HG02798 (cell line): ENCODE results near the gene MTR.

Source experiments
- ATAC-seq: cut with Tn5 transposase; IDR thresholded peaks from one replicate; pipeline ENCODE4 v1.9.1; 2021; ENCODE audit warnings: mild to moderate bottlenecking; ENCODE audit not compliant: unreplicated experiment, poor library complexity

MTR gene

DNA sequence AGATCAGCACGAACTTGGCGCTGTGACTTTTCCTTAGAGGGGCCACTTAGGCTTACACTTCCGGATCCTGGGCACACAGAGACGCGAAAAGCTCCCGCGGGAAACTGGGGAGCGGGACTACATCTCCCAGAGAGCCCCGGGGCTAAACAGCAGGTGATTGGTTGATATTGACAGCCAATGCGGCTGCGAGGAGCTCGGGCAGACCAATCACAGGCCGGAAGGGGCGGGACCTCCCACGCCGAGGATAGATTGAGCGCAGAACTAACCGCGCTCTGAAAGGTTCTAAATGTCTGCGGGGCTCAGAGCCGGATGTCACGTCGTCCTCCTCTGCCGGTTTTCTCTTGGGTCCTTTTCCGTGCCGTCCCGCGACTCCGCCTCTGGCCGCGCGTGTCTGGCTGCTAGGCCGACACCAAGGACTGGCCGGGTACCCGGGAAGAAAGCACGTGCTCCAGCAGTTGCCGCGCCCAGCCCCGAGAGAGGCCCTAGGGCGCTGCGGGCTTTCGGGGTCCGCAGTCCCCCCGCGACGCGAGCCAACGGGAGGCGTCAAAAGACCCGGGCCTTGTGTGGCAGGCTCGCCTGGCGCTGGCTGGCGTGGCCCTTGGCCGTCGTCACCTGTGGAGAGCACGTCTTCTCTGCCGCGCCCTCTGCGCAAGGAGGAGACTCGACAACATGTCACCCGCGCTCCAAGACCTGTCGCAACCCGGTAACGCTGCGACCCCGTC is at the start of gene MTR:
Gene MTR (plus strand): TSS at position 258 of the 722 bp plus-strand sequence. CDS start 412 bp downstream, at position 670.
- peak; percentile 98 for ATAC-seq

DNA sequence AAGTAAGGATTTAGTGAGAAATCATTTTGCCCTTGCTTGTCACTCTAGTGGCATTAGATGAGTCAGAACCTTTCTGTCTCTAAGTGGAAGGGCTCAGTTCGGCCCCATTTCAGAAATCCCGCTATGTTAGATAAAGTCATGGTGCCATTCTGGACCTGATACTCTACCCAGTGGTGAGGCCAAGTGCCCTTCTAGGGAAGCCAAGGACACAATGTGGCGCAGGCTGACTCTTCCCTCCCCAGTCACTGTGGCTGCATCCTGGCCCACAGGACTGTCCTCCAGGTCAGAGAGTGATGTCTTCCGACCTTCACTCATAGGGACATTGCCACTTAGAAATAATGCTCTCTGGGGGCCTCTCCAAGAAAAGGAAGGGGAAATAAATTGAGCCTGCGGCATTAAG is 48.3 kb upstream of the MTR start:
- no peak for ATAC-seq

GRCh38 chr1:236747311-236747985 is 47.6 kb upstream of the MTR start:
- ATAC-seq: no peak

- no peak for ATAC-seq
These were observed 46.7 kb upstream of the MTR start for GRCh38 chr1:236748268-236748870.

DNA sequence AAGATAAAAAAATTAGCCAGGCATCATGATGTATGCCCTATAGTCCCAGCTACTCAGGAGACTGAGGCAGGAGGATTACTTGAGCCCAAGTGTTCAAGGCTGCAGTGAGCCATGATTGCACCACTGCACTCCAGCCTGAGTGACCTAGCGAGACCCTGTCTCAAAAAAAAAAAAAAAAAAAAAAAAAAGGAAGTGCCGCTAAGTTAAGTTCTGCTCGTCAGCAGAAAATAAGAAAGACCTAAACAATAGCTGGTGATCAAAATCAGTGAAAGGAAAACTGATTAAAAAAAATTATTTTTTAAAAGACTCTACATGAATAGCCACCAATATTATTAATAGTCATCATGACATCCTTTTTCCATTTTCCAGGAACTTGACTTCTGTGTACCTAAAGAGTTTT is 44.2 kb upstream of the MTR start:
- no peak for ATAC-seq

DNA sequence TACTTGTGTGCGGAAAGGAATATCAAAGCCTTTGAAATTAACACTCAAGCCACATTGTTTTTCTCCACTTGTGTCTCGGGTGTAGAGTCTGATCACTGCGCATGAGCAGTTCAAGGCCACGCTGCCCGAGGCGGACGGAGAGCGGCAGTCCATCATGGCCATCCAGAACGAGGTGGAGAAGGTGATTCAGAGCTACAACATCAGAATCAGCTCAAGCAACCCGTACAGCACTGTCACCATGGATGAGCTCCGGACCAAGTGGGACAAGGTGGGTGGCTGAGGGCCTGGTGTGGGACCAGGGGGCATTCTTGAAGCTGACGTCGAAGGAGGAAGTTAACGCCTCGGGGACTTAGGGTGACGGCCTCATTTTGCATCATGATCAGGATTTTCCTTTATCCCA is 43.7 kb upstream of the MTR start:
- no peak for ATAC-seq

DNA sequence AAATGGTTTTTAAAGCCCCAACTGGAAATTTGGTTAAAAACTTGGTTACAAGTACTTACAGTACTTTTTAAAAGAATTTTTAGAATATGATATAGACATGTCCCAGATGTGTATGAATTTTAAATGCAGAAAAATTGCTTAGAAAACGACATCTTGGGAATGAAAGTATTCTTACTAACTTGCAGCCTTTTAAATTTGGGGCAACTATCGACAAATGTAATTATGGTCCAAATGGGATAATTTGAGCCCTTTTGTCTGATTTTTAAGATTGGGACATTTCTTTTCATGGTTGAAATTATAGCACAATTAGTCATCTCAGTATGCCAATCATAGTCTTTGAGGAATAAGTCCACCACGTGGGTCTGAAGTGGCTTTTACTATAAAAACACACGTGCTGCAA is 43.2 kb upstream of the MTR start:
- ATAC-seq: no peak

GRCh38 chr1:236753516-236753915 is 41.6 kb upstream of the MTR start:
- no peak for ATAC-seq

DNA sequence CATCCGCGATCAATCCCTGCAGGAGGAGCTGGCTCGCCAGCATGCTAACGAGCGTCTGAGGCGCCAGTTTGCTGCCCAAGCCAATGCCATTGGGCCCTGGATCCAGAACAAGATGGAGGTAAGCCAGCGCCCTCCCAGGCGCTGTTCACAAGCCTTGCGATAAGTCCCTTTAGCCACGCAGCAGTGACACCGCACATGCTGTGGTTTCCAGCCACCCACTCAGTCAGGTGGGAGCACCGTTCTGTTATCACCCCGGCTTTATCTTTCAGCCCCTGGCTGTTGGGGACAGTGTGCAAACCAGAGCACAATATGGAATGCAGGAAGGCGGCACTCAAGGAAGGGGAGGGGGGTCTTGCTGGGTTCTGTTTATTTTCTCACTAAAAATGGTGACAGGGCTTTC is 41.1 kb upstream of the MTR start:
- ATAC-seq: no peak

GRCh38 chr1:236754525-236755210 is 40.4 kb upstream of the MTR start:
- no peak for ATAC-seq

- ATAC-seq: no peak
These were observed 37.5 kb upstream of the MTR start for GRCh38 chr1:236757640-236758039.

DNA sequence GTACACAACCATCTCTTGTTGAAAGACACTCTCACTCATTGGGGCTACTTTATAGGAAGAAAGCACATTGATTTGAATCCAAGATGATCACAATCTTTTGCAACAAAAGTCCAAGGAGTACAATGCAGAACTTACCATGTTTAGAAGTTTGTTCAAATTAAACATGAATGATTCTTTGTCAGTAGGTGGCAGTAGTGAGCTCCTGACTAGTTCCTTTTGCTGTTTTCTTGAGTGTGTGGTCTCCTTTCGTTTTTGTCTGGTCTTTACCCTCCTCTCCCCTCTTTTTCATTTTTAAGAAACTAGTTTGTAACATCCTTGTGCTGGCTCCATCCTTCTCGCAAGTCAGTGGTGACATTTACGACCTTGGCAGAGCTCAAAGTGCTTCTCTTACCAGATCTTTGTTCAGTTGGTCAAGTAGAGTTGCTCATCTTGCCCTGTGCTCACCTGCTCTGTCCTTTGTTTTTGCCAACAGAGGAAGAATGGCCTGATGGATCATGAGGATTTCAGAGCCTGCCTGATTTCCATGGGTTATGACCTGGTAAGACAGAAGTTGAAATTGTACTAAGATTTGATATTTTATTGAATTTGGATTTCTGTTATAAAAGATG is 35.7 kb upstream of the MTR start:
- ATAC-seq: peak; percentile 51

DNA sequence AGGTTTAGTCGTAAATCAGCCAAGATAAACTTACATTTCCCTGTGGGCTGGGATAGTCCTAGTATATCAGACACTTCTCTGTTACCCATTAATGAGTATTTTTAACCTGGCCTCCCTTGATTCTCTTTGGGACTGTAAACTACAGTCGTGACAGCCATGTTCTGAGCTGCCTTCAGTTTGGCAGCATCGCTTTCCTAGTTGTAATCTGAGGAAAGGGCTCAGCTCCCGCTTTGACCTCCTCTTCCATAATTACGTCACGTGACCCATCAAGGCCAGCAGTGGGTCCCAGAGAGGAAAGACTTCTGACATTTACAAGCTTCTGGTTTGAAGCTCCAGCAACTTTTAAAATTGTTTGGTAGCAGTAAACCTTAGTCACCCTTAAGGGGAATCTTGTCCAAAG is 34.6 kb upstream of the MTR start:
- no peak for ATAC-seq

DNA sequence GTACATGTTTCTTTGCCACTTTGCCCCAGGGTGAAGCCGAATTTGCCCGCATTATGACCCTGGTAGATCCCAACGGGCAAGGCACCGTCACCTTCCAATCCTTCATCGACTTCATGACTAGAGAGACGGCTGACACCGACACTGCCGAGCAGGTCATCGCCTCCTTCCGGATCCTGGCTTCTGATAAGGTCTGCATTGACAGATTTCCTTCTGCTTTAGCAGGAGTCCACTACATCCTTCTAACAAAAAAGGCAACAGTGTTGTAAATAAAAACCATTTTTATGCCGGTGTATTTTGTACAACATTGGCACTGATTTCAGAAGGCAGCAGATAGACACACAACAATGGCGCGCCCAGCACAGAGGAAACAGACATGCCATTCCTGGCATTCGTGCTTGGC is 34.1 kb upstream of the MTR start:
- no peak for ATAC-seq

DNA sequence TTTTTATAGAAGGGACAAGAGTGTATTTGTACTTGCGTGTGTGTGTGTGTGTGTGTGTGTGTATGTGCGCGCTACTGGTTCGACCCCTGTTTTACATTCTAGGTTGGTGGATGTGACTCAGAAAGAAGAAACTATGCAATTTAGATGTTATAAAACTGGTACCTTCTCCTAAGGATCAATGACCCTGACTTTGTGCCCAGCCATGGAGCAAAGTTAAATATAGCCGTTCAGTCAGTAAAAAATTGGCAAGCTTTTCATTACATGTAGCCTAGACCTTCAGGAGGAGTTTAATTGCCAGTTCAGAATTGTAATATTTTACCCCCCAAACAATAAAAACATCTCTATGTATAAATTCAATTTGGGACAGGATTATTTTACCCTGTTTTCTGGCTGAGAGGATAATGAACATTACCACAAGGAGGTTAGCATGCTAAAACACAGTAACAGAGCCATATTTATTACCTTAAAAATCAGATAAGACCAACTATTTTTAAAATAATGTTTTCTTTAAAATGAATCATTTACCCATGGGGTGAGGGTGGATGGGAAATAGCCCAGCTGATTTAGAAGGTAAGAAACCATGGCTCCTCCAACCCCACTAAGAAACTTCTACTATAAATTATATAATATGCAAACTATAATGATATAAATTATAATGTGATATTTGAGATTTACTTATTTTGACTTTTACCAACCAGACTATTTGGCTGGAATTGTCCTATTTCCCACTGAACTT is 33.5 kb upstream of the MTR start:
- no peak for ATAC-seq

- no peak for ATAC-seq
These were observed 32.7 kb upstream of the MTR start for GRCh38 chr1:236762410-236762809.

DNA sequence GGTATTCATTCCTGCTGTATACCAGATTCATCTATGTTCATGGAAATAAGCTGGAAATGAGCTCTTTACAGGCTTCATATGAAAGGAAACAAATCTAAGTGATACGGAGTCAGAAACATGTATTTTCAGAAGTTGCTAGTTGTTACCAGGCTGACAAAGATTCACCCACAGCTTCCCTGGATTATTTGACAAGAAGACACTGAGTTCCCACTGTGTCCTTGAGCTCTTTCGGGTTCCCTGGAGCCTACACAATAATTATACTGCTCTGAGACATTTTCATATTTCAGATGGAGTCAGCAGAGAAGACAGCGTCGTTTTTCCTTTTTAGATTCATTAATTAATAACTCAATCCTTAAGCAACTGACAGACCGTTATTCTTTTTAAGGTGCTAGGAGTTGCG is 29.3 kb upstream of the MTR start:
- no peak for ATAC-seq

- ATAC-seq: no peak
These were observed 28.6 kb upstream of the MTR start for GRCh38 chr1:236766506-236766905.

- ATAC-seq: no peak
These were observed 27.8 kb upstream of the MTR start for GRCh38 chr1:236767276-236767675.

DNA sequence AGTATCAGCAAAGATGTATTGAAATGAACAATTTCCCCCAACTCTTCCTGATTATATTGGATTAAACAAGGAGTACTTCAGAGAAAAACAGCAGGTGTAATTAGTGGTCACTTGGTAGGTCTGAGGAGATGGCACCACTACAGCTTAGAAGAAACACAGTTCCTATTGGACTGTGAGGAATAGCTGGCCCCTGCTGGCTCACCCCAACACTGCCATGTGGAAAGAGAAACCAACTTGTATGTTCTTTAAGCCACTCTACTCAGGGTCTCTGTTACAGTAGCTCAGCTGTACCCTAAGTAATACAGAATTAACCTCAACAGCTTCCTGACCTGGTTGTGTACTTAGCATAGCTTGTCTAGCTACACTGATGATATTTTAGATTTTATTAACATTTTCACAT is 26.5 kb upstream of the MTR start:
- ATAC-seq: no peak
